K562 (cell line): Measurements from ENCODE around the gene CYB5R3. TPM values are rescaled to one million over a fixed set of nuclear protein-coding genes. Genes with fewer than 3 reads are reported as not detected.

Source experiments
- E2F6 ChIP-seq, 2 experiments: IDR thresholded peaks; 2 replicates each; pipeline ENCODE4 v1.6.1; 2011; ENCODE audit warnings: borderline replicate concordance in 1 of 2, control low read depth in 1 of 2, low read depth in 1 of 2, low read length in 1 of 2, mild to moderate bottlenecking in 1 of 2, mixed read lengths in 1 of 2, moderate library complexity in 1 of 2; ENCODE audit not compliant: insufficient read depth in 1 of 2, insufficient read length in 1 of 2, poor library complexity in 1 of 2, severe bottlenecking in 1 of 2; ENCODE audit errors: extremely low read depth in 1 of 2
- HCFC1 ChIP-seq: IDR thresholded peaks from 2 replicates; pipeline ENCODE4 v1.6.1; 2012; ENCODE audit warnings: low read depth, low read length, improper control_type of control experiment
- ILK ChIP-seq: fragments of 450-650 bp; IDR thresholded peaks from 2 replicates; pipeline ENCODE4 v1.6.1; 2016; ENCODE audit warnings: missing genetic modification characterization, low read depth, mild to moderate bottlenecking, missing compliant biosample characterization, moderate library complexity, borderline replicate concordance
- RFX5 ChIP-seq: IDR thresholded peaks from 2 replicates; pipeline ENCODE4 v1.6.1; 2011; ENCODE audit warnings: low read depth, mild to moderate bottlenecking, improper control_type of control experiment, low read length
- SMARCE1 ChIP-seq: fragments of 450-650 bp; IDR thresholded peaks from 2 replicates; pipeline ENCODE4 v1.7.1; 2016; ENCODE audit warnings: mild to moderate bottlenecking
- TSHZ1 ChIP-seq: fragments of 250-450 bp; sonication (Bioruptor Pico); IDR thresholded peaks from 2 replicates; pipeline ENCODE4 v1.4.0; 2020; ENCODE audit warnings: mild to moderate bottlenecking, moderate library complexity
- ZNF277 ChIP-seq: fragments of 250-450 bp; sonication (Bioruptor Pico); IDR thresholded peaks from 2 replicates; pipeline ENCODE4 v1.8.0; 2022; ENCODE audit warnings: inconsistent platforms, mild to moderate bottlenecking, moderate library complexity, borderline replicate concordance
- ZNF311 ChIP-seq: fragments of 250-450 bp; sonication (Bioruptor Pico); IDR thresholded peaks from 2 replicates; pipeline ENCODE4 v1.4.0; 2020; ENCODE audit warnings: mild to moderate bottlenecking, moderate library complexity
- polyA plus RNA-seq, 8 experiments: library from polyadenylated mRNA; depleted of rRNA in 4 of 8; stranded (reverse) in 5 of 8; unstranded in 3 of 8; fragments of >200 nt; fragmentation: Nextera tagmentation in 2 of 8; fragmentation: Illumina TruSeq in 1 of 8; extraction: Ambion mirVana in 2 of 8; extraction: Trizol in 1 of 8; gene quantifications; 2 replicates each; pipeline versions ENCODE4 v1.2.1 to v1.2.3, GENCODE V29; 2011 to 2014; ENCODE audit warnings: inconsistent platforms in 1 of 8, missing spikeins in 1 of 8
- total RNA-seq, 7 experiments: library from RNA; depleted of rRNA in 6 of 7; stranded (reverse); fragments of >200 nt in 6 of 7; fragmentation: Illumina TruSeq in 2 of 7; extraction: Trizol in 2 of 7; gene quantifications; 2 replicates each; pipeline versions ENCODE4 v1.2.1 to v1.2.3, GENCODE V29; 2011 to 2021; ENCODE audit warnings: low replicate concordance in 1 of 7

Gene CYB5R3
- total and polyA plus RNA-seq, 9 of the 15 experiments (the other 6 are each of a cell fraction or from before 2014, with no cell fraction given) = 1.4 to 66.8 (median 23.4) TPM

GRCh38 chr22:42627981-42628380, 21.2 kb downstream of the CYB5R3 start (continued):
- TF ChIP-seq RFX5 = no peak
- TF ChIP-seq ILK (tag) = no peak
- no peak for TF ChIP-seq E2F6 (IDR thresholded peaks at IDR 0.05; ENCODE audit: borderline replicate concordance in 1 of 2, extremely low read depth in 1 of 2, insufficient read depth in 1 of 2, insufficient read length in 1 of 2, low read depth in 1 of 2, low read length in 1 of 2, poor library complexity in 1 of 2, severe bottlenecking in 1 of 2)
- TF ChIP-seq HCFC1 = no peak
- no peak for TF ChIP-seq SMARCE1
- TF ChIP-seq ZNF311 = no peak
- TF ChIP-seq TSHZ1 (CRISPR knock-in tag) = no peak
- no peak for TF ChIP-seq ZNF277
